Subcutaneous adipose tissue (tissue), 4 donors: ENCODE results near the gene GATD1. TPM values are rescaled to one million over a fixed set of nuclear protein-coding genes. Genes with fewer than 3 reads are reported as not detected.

ENCODE experiments used
- CTCF ChIP-seq: fragments of 450-650 bp; IDR thresholded peaks from one replicate; pipeline ENCODE4 v1.5.1; 2016; ENCODE audit warnings: low read depth, mild to moderate bottlenecking, control low read depth, antibody characterized with exemption, moderate library complexity
- total RNA-seq, 4 donors: library from RNA; depleted of rRNA; stranded (reverse); fragments of >200 nt; gene quantifications; one replicate each; pipeline ENCODE4 v1.1.0, GENCODE V29; 2016

The GATD1 gene
- total RNA-seq, 4 donors from 2014 or later, result 7.1 to 22.8 (median 14.9) TPM

- TF ChIP-seq CTCF, result no peak
These were observed 11.0 kb downstream of the GATD1 start for GRCh38 chr11:766106-766935.

DNA sequence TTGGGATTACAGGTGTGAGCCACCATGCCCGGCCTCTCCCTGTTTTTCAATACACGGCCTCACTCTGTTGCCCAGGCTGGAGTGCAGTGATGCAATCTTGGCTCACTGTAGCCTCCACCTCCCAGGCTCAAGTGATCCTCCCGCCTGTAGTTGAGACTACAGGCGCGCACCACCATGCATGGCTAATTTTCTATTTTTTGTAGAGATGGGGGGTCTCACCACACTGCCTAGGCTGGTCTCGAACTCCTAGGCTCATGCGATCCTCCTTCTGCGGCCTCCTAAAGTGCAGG is 11.5 kb downstream of the GATD1 start:
- TF ChIP-seq CTCF, result no peak

GRCh38 chr11:765025-765801 is 12.1 kb downstream of the GATD1 start:
- TF ChIP-seq CTCF, result no peak

DNA sequence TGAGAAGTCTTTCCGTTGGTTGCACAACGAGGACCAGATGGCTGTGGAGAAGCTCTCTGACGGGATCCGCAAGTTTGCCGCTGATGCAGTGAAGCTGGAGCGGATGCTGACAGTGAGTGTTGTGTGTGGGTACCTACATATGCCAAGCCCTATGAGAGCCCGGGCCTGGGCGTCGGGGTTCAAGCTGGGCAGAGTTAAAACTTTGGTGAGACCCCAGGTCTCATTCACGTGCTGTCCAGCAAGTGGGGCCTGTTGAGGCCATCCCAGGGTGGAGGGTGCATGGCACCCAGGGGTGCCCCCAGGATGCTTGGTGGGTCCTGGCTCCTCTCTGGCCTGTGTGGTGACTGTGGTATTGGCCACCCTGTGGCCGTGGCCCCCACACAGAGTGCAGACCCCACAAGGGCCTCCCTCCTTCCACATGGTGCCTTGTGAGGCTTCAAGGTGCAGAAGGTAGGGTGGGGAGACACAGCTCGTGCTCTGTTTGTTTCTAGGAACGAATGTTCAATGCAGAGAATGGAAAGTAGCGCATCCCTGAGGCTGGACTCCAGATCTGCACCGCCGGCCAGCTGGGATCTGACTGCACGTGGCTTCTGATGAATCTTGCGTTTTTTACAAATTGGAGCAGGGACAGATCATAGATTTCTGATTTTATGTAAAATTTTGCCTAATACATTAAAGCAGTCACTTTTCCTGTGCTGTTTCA is 12.8 kb downstream of the GATD1 start:
- TF ChIP-seq CTCF, result no peak

DNA sequence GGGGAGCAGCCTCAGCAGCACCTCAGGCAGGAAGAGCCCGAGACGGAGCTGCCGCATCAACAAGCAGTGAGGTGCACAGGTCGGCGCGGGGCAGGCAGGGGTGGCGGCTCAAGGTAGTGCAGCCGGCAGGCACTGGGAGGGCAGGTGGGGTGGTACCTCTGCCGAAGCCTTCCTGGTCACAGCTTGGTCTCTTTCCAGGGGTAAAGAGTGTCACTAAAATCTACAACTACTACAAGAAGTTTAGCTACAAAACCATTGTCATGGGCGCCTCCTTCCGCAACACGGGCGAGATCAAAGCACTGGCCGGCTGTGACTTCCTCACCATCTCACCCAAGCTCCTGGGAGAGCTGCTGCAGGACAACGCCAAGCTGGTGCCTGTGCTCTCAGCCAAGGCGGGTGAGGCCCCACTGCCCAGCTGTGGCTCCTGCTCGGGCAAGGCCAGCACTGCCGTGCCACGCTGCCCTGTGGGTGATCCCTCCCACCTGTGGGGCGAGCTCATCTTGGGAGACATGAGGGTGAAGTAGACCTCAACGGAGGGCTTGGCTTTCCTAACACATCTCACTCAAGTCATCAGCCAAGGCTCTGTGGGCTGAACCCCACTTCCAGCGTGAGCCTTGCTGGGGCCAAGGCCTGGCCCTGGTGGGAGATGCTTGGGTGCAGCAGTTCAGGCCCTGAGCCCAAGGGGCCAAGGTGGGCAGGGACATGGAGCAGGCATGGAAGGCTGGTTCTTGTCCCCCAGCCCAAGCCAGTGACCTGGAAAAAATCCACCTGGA is 13.6 kb downstream of the GATD1 start:
- TF ChIP-seq CTCF, result no peak

DNA sequence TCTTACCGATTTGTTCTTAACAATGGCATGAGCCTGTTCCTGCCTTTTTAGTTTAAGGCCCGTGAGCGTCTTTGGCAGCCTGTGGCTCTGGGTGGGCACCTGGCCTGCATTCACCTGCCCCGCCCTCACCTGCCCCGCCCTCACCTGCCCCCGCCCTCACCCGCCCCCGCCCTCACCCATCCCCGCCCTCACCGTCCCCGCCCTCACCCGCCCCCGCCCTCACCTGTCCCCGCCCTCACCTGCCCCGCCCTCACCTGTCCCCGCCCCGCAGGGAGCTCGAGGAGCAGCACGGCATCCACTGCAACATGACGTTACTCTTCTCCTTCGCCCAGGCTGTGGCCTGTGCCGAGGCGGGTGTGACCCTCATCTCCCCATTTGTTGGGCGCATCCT is 14.2 kb downstream of the GATD1 start:
- TF ChIP-seq CTCF, result no peak
